Stimulated activated CD8-positive, alpha-beta memory T cell treated with anti-CD3 and anti-CD28 coated beads, Interleukin-7, amount 100 ng/mL, for 24 hours (primary cell): ENCODE results near the gene ART1.

Experiments used
- DNase-seq: peaks from one replicate; pipeline ENCODE4 v3.0.0-alpha.2; 2020; ENCODE audit warnings: low read depth

Gene ART1

DNA sequence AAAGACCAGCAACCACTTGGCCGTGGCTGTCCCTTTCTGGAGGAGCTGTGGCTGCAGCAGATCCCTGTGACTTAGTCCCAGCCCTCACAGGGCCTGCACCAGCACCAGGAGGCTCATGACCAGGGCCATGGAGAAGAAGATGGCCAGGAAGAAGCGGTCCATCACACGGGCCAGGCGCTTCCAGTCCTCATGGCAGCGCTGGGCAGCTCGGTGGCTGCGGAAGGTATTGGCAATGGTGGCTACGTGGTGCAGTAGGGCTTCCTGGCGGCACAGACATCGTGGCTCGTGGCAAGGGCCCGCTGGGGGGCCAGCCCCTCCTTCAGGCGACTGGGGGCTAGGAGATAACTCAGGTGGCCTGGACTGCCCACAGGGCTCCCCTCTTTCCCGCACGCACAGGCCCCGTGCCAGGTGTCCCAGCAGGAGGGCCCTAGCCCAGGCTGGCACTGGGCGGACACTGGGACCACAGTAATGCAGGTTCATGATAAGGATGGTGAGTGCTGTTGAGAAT, 21.1 kb downstream of the ART1 start:
- DNase-seq: no peak

DNA sequence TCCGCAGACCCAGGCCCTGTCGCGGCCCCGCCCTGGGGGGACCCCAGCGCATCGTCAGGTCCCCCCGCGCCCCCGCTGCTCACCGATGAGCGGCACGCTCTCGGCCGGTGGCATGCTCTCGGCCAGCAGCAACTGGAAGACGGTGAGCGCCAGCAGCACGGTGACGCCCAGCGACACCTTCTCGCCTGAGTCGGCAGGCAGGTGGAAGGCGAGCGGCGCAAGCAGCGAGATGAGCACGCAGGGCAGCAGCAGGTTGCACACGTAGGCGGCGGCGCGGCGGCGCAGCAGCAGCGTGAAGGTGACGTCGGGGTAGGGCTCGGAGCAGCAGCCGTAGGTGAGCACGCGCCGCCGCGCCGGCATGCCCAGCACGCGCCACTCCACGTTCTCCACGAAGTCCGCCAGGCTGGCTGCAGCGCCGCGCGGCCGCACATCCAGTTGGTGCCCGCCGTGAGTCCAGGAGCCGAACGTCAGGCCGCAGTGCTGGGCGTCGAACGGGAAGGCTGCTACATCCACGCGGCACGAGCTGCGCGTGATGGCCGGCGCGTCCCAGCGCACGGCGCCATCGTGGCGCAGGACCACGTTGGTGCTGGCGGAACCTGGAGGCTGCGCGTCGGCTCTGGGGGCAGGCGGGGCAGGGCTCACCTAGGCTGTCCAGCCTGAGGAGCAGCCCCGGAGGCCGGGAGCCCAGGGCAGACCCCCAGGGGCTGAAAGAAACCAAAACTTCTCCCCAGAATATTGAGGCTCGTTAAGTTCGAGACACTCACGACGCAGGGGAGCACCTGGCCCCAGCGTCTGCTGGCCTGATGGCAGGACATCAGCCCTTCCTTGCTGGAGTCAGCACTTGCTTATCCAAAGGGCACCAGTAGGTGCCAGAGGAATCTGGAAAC, 22.5 kb downstream of the ART1 start:
- no peak for DNase-seq

DNA sequence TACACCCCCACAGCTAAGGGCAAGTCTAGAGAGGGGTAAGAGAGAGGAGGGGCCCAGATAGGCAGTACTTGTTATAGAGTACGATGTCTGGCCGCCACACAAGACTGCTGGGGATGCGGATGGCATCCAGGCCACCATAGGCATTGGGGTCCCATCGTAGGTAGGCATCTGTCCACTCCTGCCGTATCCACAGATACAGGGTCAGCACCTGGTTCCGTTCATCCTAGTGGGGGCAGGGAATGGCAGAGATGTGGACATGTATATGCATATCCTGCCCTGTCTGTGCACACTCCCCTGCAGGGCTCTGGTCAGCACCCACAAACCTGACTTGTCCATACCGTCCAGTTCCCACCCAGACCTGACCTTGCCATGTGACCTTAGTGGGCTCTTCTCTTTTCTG, 24.2 kb downstream of the ART1 start:
- DNase-seq: no peak

GRCh38 chr11:3669742-3670183, 24.8 kb downstream of the ART1 start:
- no peak for DNase-seq

- no peak for DNase-seq
These were observed 26.7 kb downstream of the ART1 start, which contains the start of gene CHRNA10 for GRCh38 chr11:3671334-3672254. CHRNA10 (minus strand) TSS chr11:3671384; CDS start chr11:3671312, 72 bp downstream.

DNA sequence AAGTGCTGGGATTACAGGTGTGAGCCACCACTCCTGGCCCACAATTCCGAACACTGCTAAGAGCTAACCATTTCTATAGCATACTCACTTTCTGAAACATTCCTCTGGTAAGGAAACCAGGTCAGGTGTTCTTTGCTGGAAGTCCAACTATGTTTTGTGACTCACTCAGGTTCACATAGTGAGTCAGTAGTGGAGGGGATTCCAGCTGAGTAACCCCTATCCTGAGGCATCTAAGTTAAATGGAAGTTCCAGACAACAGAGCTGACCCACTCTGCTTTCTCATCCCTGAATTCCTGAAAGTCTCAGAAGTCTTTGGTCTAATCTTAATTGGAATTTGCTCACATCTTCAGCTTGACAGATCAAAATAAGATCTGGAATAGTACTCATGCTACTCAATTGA, 29.3 kb downstream of the ART1 start:
- DNase-seq: no peak

GRCh38 chr11:3675971-3676370, 31.0 kb downstream of the ART1 start:
- DNase-seq: no peak

GRCh38 chr11:3679077-3679476, 34.1 kb downstream of the ART1 start:
- no peak for DNase-seq

GRCh38 chr11:3683039-3683438, 38.1 kb downstream of the ART1 start:
- DNase-seq: no peak

- DNase-seq: no peak
These were observed 39.3 kb downstream of the ART1 start for GRCh38 chr11:3684129-3684818.

DNA sequence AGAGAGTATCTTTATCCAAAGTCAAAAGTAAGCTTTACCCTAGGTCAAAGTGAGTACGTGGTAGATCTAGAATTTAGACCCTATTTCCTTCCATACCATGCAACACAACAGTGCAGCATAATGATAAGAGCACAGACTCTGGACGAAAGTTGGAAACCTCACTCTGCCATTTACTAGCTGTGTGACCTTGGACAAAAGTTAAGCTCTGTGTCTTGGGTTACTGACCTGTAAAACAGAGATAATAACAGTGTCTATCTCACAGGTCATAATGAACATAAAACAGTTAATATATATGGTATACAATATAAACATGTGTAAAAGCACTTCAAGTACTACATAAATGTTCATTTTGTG, 39.9 kb downstream of the ART1 start:
- DNase-seq: no peak

- DNase-seq: no peak
These were observed 41.0 kb downstream of the ART1 start for GRCh38 chr11:3685923-3686322.

GRCh38 chr11:3686751-3687150, 41.8 kb downstream of the ART1 start:
- no peak for DNase-seq

DNA sequence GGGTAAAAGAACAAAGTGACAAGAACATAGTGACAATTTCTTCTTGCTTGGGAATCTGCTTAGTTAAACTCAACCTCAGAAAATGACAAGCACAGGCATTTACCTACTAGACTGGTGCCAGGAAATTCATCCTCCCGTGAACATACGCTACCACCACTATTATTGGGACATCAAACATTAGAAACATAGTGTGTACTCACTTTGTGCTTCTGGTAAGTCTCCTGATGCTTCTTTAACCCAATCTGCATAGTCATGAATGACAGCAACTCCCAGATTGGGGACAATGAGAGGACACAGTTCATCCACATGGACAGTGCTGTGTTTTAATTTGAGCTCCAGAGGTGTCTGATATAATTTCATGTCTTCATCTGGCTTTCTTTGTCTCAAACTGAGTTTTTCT, 55.5 kb downstream of the ART1 start:
- no peak for DNase-seq

- no peak for DNase-seq
These were observed 56.0 kb downstream of the ART1 start for GRCh38 chr11:3700910-3701309.

GRCh38 chr11:3703383-3703782, 58.5 kb downstream of the ART1 start:
- DNase-seq: no peak

DNA sequence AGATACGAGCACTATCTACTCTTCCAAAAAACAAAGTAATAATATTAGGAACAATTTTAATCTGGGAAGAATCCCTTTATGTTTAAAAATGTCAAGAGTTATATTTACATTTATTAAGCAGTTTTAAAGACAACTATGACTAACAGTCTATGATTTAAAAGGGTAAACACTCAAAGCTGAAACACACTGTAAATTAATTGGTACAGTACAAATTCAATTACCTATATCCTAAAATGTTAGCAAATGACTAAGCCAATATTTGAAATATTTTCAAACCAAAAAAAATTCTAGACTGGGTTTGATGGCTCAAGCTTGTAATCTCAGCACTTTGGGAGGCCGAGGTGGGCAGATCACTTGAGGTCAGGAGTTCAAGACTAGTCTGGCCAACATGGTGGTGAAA, 62.2 kb downstream of the ART1 start:
- DNase-seq: no peak

DNA sequence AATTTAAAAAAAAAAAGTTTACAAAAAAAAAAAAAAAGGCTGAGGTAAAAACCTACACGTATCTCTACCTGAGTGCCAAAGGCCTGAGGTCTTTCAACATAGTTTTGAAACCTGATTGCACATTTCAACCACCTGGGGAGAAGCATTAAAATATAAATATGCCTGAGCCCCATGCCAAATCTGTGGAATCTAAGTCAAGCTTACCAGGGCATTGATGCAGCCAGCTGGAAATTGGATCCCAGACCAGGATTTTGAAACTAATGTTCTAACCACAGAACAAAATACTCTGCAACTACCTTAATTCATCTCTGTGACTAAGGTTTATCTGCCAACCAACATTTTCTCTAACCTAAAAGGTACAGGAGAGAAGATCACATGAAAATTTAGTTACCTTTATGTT, 65.0 kb downstream of the ART1 start:
- no peak for DNase-seq

- no peak for DNase-seq
These were observed 65.7 kb downstream of the ART1 start for GRCh38 chr11:3710485-3711259.

DNA sequence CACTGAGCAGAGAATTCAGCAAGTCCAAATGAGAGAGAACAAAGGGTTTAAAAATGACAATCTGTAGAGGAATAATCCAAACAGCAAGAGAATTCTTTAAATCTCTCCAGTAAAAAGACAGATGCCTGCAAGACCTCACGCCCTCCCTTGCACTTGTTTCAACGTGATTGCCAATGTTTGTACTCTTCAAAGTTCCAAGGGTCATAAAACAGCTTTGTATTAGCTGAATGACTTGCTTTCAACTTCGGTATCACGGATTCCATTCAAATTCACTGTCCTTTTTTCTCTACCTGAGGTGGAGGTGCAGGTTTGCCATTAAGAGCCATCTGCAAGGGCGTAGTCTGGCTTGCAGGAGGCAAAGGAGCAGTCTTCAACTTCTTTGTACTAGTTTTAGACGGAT, 67.3 kb downstream of the ART1 start:
- no peak for DNase-seq
